Fibroblast of lung (primary cell): ENCODE measurements around the gene ARHGAP45.

Source experiments
- CTCF ChIP-seq, 2 donors: IDR thresholded peaks in 1 of 2; conservative IDR thresholded peaks in 1 of 2; 1 replicate in 1 of 2; 2 replicates in 1 of 2; pipeline ENCODE4 v1.5.1; 2011 to 2012; ENCODE audit warnings: low read length in 2 of 2, control low read depth in 1 of 2, inconsistent platforms in 1 of 2, low read depth in 1 of 2, mild to moderate bottlenecking in 1 of 2
- EZH2 ChIP-seq: IDR thresholded peaks from 2 replicates; pipeline ENCODE4 v1.5.1; 2012; ENCODE audit warnings: low read length, control low read depth, mild to moderate bottlenecking; ENCODE audit errors: missing control alignments

GRCh38 chr19:1106841-1107660, 40.1 kb downstream of the ARHGAP45 start:
- TF ChIP-seq EZH2 (no peak), CTCF (conservative IDR thresholded peaks at IDR 0.05 in 1 of 2, IDR thresholded peaks at IDR 0.05 in 1 of 2; ENCODE audit: low read depth in 1 of 2, low read length in 2 of 2) (peak in 1 of 2 donors; percentile 8)
